Stimulated activated memory B cell treated with anti-CD40 and anti-IgM and Interleukin-4, amounts not matched to agents 10 μg/mL and 1 μg/mL and 100 μg/mL, for 72 hours (primary cell): ENCODE results near the gene HOXD11.

ENCODE experiments used
- ATAC-seq: fragments of 150-1000 bp; cut with Tn5 transposase; 2 replicates; pipeline ENCODE4 v1.10.0; 2021
- H3K27ac Mint-ChIP-seq: one replicate; pipeline ENCODE4 v1.8.0; 2022; ENCODE audit warnings: mild to moderate bottlenecking, mixed read lengths
- H3K27me3 Mint-ChIP-seq: one replicate; pipeline ENCODE4 v1.8.0; 2022; ENCODE audit warnings: mixed read lengths
- H3K36me3 Mint-ChIP-seq: one replicate; pipeline ENCODE4 v1.8.0; 2022; ENCODE audit warnings: mixed read lengths
- H3K4me1 Mint-ChIP-seq: one replicate; pipeline ENCODE4 v1.8.0; 2022; ENCODE audit warnings: mixed read lengths
- H3K4me3 Mint-ChIP-seq: one replicate; pipeline ENCODE4 v1.8.0; 2022; ENCODE audit warnings: mild to moderate bottlenecking, moderate library complexity, mixed read lengths
- H3K9me3 Mint-ChIP-seq: one replicate; pipeline ENCODE4 v1.8.0; 2022; ENCODE audit warnings: mixed read lengths

Gene HOXD11

GRCh38 chr2:176158855-176159662 lies 52.0 kb downstream of the HOXD11 start:
- Mint-ChIP-seq H3K4me1 (peaks cover 13% of the 10 kb centered on the region), H3K9me3 (no peaks in the 10 kb centered on the region), H3K36me3 (no peaks in the 10 kb centered on the region), H3K4me3 (no peak overlapping the region), H3K27ac (no peak overlapping the region), H3K27me3 (peaks cover 93% of the 10 kb centered on the region)
- no peak for ATAC-seq
